Esophagus squamous epithelium (tissue), 5 donors: Measurements from ENCODE around the gene IL5RA. TPM values are rescaled to one million over a fixed set of nuclear protein-coding genes. Genes with fewer than 3 reads are reported as not detected.

Experiments used
- DNase-seq: peaks from one replicate; lab custom pipeline; 2025; lab: John Stamatoyannopoulos, UW
- H3K27ac ChIP-seq, 4 donors: fragments of 200-600 bp; sonication (generic); one replicate each; pipeline ENCODE4 v1.5.1; 2016 to 2019; ENCODE audit warnings: mild to moderate bottlenecking in 1 of 4
- H3K27me3 ChIP-seq, 4 donors: fragments of 200-600 bp; sonication (generic); 1 replicate in 3 of 4; 2 replicates in 1 of 4; pipeline versions ENCODE4 v1.5.1 to v1.6.0; 2017 to 2021; ENCODE audit warnings: antibody characterized with exemption in 1 of 4
- H3K36me3 ChIP-seq, 3 donors: fragments of 200-600 bp; sonication (generic); one replicate each; pipeline ENCODE4 v1.5.1; 2016 to 2019
- H3K4me1 ChIP-seq, 3 donors: fragments of 200-600 bp; sonication (generic); one replicate each; pipeline ENCODE4 v1.5.1; 2017 to 2019
- H3K4me3 ChIP-seq, 4 donors: fragments of 200-600 bp; sonication (generic); 1 replicate in 3 of 4; 2 replicates in 1 of 4; pipeline ENCODE4 v1.5.1; 2016 to 2019; ENCODE audit warnings: mild to moderate bottlenecking in 2 of 4, moderate library complexity in 1 of 4
- H3K9me3 ChIP-seq, 3 donors: fragments of 200-600 bp; sonication (generic); one replicate each; pipeline ENCODE4 v1.5.1; 2016 to 2019
- CTCF ChIP-seq, 6 experiments: fragments of 450-650 bp in 4 of 6; fragments of 200-600 bp in 2 of 6; sonication (generic) in 2 of 6; IDR thresholded peaks; one replicate each; pipeline ENCODE4 v1.5.1; 2016 to 2019; ENCODE audit warnings: antibody characterized with exemption in 6 of 6, mild to moderate bottlenecking in 4 of 6, moderate library complexity in 4 of 6
- POLR2A ChIP-seq, 4 donors: fragments of 450-650 bp; IDR thresholded peaks; one replicate each; pipeline ENCODE4 v1.6.1; 2017; ENCODE audit warnings: antibody characterized with exemption in 4 of 4, mild to moderate bottlenecking in 4 of 4, moderate library complexity in 3 of 4
- WGBS, 2 donors: methylation state at CpG; one replicate each; pipeline ENCODE4 v1.1.5; 2018; 5-methylcytosine and 5-hydroxymethylcytosine counted together
- intact Hi-C: fragments of 100-400 bp; cut with DNase I; formaldehyde crosslinking; loops from one replicate; pipeline ENCODE4 v1.15.0; 2022
- small RNA-seq, 4 donors: library from RNA; depleted of rRNA; stranded (forward); fragments of <200 nt; gene quantifications; one replicate each; pipeline ENCODE3, GENCODE V24; 2016
- total RNA-seq, 4 donors: library from RNA; depleted of rRNA; stranded (reverse); fragments of >200 nt; gene quantifications; one replicate each; pipeline ENCODE4 v1.1.0, GENCODE V29; 2016
- donor health status: DM: yes; HTN: yes; CAD: no.

IL5RA gene
- total RNA-seq, 4 donors from 2014 or later, result 0.95 TPM; not detected in 3

- no peak for DNase-seq
- no peak overlapping the region for H3K4me3 ChIP-seq
- intact Hi-C loops, result no loop called here
- H3K27me3 ChIP-seq, result no peaks in the 10 kb centered on the region
- H3K9me3 ChIP-seq, result no peaks in the 10 kb centered on the region
- H3K4me1 ChIP-seq, result no peaks in the 10 kb centered on the region
- no peaks in the 10 kb centered on the region for H3K36me3 ChIP-seq
- no peak overlapping the region for H3K27ac ChIP-seq
- TF ChIP-seq CTCF (IDR thresholded peaks at IDR 0.05), result no peak
- 59 to 63% methylated on average over 4 of the region's 4 CpGs for WGBS, 2 donors
Observed at GRCh38 chr3:3031326-3031725, 78.8 kb downstream of the IL5RA start.

- 72 to 81% methylated on average over 5 of the region's 5 CpGs for WGBS, 2 donors
- H3K4me3 ChIP-seq, result no peak overlapping the region
- intact Hi-C loops, result no loop called here
- H3K27ac ChIP-seq, result no peak overlapping the region
- no peaks in the 10 kb centered on the region for H3K36me3 ChIP-seq
- no peak for TF ChIP-seq POLR2A (IDR thresholded peaks at IDR 0.05)
- TF ChIP-seq CTCF (IDR thresholded peaks at IDR 0.05), result no peak
- no peak for DNase-seq
- H3K27me3 ChIP-seq, result no peaks in the 10 kb centered on the region
- no peaks in the 10 kb centered on the region for H3K4me1 ChIP-seq
- no peaks in the 10 kb centered on the region for H3K9me3 ChIP-seq
Observed at GRCh38 chr3:3027976-3028567, 82.1 kb downstream of the IL5RA start.

GRCh38 chr3:3023111-3023745 lies 86.9 kb downstream of the IL5RA start:
- Histone ChIP-seq H3K36me3 (no peaks in the 10 kb centered on the region), H3K9me3 (no peaks in the 10 kb centered on the region), H3K4me1 (no peaks in the 10 kb centered on the region), H3K4me3 (no peak overlapping the region), H3K27ac (no peak overlapping the region), H3K27me3 (no peaks in the 10 kb centered on the region)
- TF ChIP-seq CTCF (IDR thresholded peaks at IDR 0.05) (no peak), POLR2A (IDR thresholded peaks at IDR 0.05) (no peak)
- 31 to 40% methylated on average over 7 of the region's 7 CpGs for WGBS, 2 donors
- intact Hi-C loops, result no loop called here
- DNase-seq, result no peak

- peaks cover 0 to 2% (median 0%) of the 10 kb centered on the region in 3 donors for H3K4me1 ChIP-seq
- 87 to 90% methylated on average over 7 of the region's 7 CpGs for WGBS, 2 donors
- H3K36me3 ChIP-seq, result no peaks in the 10 kb centered on the region
- no peak for TF ChIP-seq POLR2A (IDR thresholded peaks at IDR 0.05)
- no peak for TF ChIP-seq CTCF (IDR thresholded peaks at IDR 0.05)
- no peaks in the 10 kb centered on the region for H3K27me3 ChIP-seq
- no peaks in the 10 kb centered on the region for H3K9me3 ChIP-seq
- intact Hi-C loops, result no loop called here
- H3K27ac ChIP-seq, result no peak overlapping the region
- no peak for DNase-seq
- H3K4me3 ChIP-seq, result no peak overlapping the region
Observed at GRCh38 chr3:3020209-3020608, 90.0 kb downstream of the IL5RA start.

Small RNA genes within 50 kb of the gene (small RNA-seq; reads per million reads assigned to genes)
- gene RF00416, result 0 reads per million in 4 donors

Other genes starting within 250 kb of the IL5RA start
- gene TRNT1, start 16.6 kb upstream of the IL5RA start, total RNA-seq, result 10 to 100 TPM; 10.3 to 20.8 (median 17.0) TPM
- 100 to 1,000 TPM in 1 of 4 donors, 10 to 100 TPM in 3; 13.3 to 118 (median 44.6) TPM for gene CRBN, start 69.3 kb upstream of the IL5RA start, total RNA-seq